DMS53 treated with DMSO at 0.1 percent for 48 hours (cell line): Measurements from ENCODE around the gene FBN1.

Source experiments
- DNase-seq: peaks from one replicate; lab custom pipeline; 2025; ENCODE audit not compliant: unreplicated experiment; lab: John Stamatoyannopoulos, UW

The FBN1 gene

GRCh38 chr15:48645558-48646330 lies at the start of gene FBN1:
Gene FBN1, minus strand, starts transcription at chr15:48645709. Its CDS starts 940 bp downstream, at chr15:48644769.
- no peak for DNase-seq

- no peak for DNase-seq
Observed at GRCh38 chr15:48693484-48693883, 48.0 kb upstream of the FBN1 start.

- no peak for DNase-seq
Observed at GRCh38 chr15:48688493-48688892, 43.0 kb upstream of the FBN1 start.

GRCh38 chr15:48683991-48684765 lies 38.7 kb upstream of the FBN1 start:
- no peak for DNase-seq

GRCh38 chr15:48682942-48683651 lies 37.6 kb upstream of the FBN1 start:
- no peak for DNase-seq

- DNase-seq: no peak
Observed at GRCh38 chr15:48681353-48681752, 35.8 kb upstream of the FBN1 start.

GRCh38 chr15:48680841-48681240 lies 35.3 kb upstream of the FBN1 start:
- no peak for DNase-seq

- DNase-seq: no peak
Observed at GRCh38 chr15:48679952-48680351, 34.4 kb upstream of the FBN1 start.

- DNase-seq: no peak
Observed at GRCh38 chr15:48678851-48679250, 33.3 kb upstream of the FBN1 start.

- no peak for DNase-seq
Observed at GRCh38 chr15:48677821-48678220, 32.3 kb upstream of the FBN1 start.

- no peak for DNase-seq
Observed at GRCh38 chr15:48675436-48675835, 29.9 kb upstream of the FBN1 start.

- DNase-seq: no peak
Observed at GRCh38 chr15:48674876-48675275, 29.4 kb upstream of the FBN1 start.

GRCh38 chr15:48672206-48672605 lies 26.7 kb upstream of the FBN1 start:
- no peak for DNase-seq

- no peak for DNase-seq
Observed at GRCh38 chr15:48671103-48672022, 25.9 kb upstream of the FBN1 start.

- DNase-seq: no peak
Observed at GRCh38 chr15:48667701-48668100, 22.2 kb upstream of the FBN1 start.

GRCh38 chr15:48664436-48664835 lies 18.9 kb upstream of the FBN1 start:
- DNase-seq: no peak

GRCh38 chr15:48657950-48658591 lies 12.6 kb upstream of the FBN1 start:
- no peak for DNase-seq

GRCh38 chr15:48654801-48655200 lies 9.3 kb upstream of the FBN1 start:
- no peak for DNase-seq

GRCh38 chr15:48653913-48654670 lies 8.6 kb upstream of the FBN1 start:
- DNase-seq: no peak
